Transverse colon (tissue), 4 donors: ENCODE results near the gene PARVA. TPM values are rescaled to one million over a fixed set of nuclear protein-coding genes. Genes with fewer than 3 reads are reported as not detected.

Experiments used
- DNase-seq: peaks from one replicate; pipeline ENCODE4 v3.0.0-alpha.2; 2019
- H3K27ac ChIP-seq, 4 donors: fragments of 200-600 bp; sonication (generic); 2 replicates each; pipeline ENCODE4 v1.5.1; 2016 to 2018; ENCODE audit warnings: inconsistent platforms in 4 of 4
- H3K27me3 ChIP-seq: fragments of 200-600 bp; sonication (generic); 2 replicates; pipeline ENCODE4 v1.5.1; 2017; ENCODE audit warnings: inconsistent platforms
- H3K36me3 ChIP-seq, 4 donors: fragments of 200-600 bp; sonication (generic); 2 replicates each; pipeline ENCODE4 v1.5.1; 2017 to 2019; ENCODE audit warnings: inconsistent platforms in 4 of 4
- H3K4me1 ChIP-seq, 4 donors: fragments of 200-600 bp; sonication (generic); 2 replicates each; pipeline ENCODE4 v1.5.1; 2017 to 2020; ENCODE audit warnings: inconsistent platforms in 4 of 4
- H3K4me3 ChIP-seq, 4 donors: fragments of 200-600 bp; sonication (generic); 1 replicate in 1 of 4; 2 replicates in 3 of 4; pipeline versions ENCODE4 v1.5.1 to v1.6.1; 2017 to 2019; ENCODE audit warnings: inconsistent platforms in 4 of 4
- H3K9me3 ChIP-seq, 2 donors: fragments of 200-600 bp; sonication (generic); 2 replicates each; pipeline ENCODE4 v1.5.1; 2017 to 2019; ENCODE audit warnings: inconsistent platforms in 2 of 2
- EP300 ChIP-seq: sonication (generic); formaldehyde crosslinking; IDR thresholded peaks from one replicate; pipeline ENCODE4 v1.6.1; 2017; ENCODE audit warnings: antibody characterized with exemption, low read depth
- POLR2A ChIP-seq: fragments of 450-650 bp; IDR thresholded peaks from one replicate; pipeline ENCODE4 v1.6.1; 2016; ENCODE audit warnings: antibody characterized with exemption, mild to moderate bottlenecking, moderate library complexity
- POLR2AphosphoS5 ChIP-seq, 3 donors: sonication (generic); formaldehyde crosslinking; IDR thresholded peaks; one replicate each; pipeline ENCODE4 v1.6.1; 2016; ENCODE audit warnings: antibody characterized with exemption in 3 of 3
- WGBS, 2 donors: methylation state at CpG; one replicate each; pipeline ENCODE4 v1.1.5; 2018; ENCODE audit warnings: low coverage in 1 of 2; 5-methylcytosine and 5-hydroxymethylcytosine counted together
- in situ Hi-C, 4 donors: fragments of 200-750 bp; cut with MboI; loops; one replicate each; pipeline versions ENCODE4 v1.15.0 to v1.15.1; 2017; ENCODE audit warnings: low sequenced_read_pairs in 3 of 4, low pct_ligation_motif_present in 1 of 4, low pct_unique_long_range_greater_than_20kb in 1 of 4
- intact Hi-C: fragments of 100-400 bp; cut with DNase I; formaldehyde crosslinking; loops from one replicate; pipeline ENCODE4 v1.15.1; 2023; ENCODE audit warnings: low total_unique reads
- total RNA-seq, 4 donors: library from RNA; depleted of rRNA; stranded (reverse); fragments of >200 nt; gene quantifications; one replicate each; pipeline ENCODE4 v1.1.0, GENCODE V29; 2016
- TF ChIP-seq, protein P1 (sequence below), 5 experiments: fragments of 200-600 bp in 3 of 5; fragments of 450-650 bp in 2 of 5; sonication (generic) in 3 of 5; IDR thresholded peaks; 1 replicate in 2 of 5; 2 replicates in 3 of 5; pipeline ENCODE4 v1.5.1; 2016 to 2017; ENCODE audit warnings: antibody characterized with exemption in 5 of 5, inconsistent platforms in 3 of 5, mild to moderate bottlenecking in 2 of 5, moderate library complexity in 1 of 5

The PARVA gene
- total RNA-seq, 4 donors from 2014 or later = 34.3 to 82.0 (median 45.1) TPM

DNA sequence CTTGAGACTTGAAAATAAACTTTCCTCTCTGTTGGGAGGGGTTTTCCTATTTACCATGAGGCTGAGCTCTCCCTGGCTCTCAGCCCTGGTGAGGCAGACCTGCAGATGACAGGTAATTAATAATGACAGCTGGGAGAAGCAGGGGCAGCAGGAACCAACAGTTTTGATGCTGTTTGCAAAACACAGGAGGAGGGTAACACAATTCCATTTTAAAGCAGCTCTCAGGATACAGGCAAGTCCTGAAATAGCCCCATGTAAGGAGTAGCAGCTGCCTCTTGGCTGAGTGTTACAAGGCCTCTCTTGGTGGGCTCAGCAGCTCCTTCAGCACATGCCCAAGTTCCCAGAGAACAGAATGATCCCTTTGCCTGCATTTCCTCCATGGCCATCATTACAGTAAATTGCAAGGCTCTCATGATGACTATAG is 13.3 kb downstream of the PARVA start:
- intact Hi-C loops = no loop called here
- in situ Hi-C loops = no loop called here
- TF ChIP-seq POLR2AphosphoS5 (IDR thresholded peaks at IDR 0.05) (peak in 2 of 3 donors; percentile 18 to 42), EP300 (peak; percentile 93), POLR2A (no peak)

DNA sequence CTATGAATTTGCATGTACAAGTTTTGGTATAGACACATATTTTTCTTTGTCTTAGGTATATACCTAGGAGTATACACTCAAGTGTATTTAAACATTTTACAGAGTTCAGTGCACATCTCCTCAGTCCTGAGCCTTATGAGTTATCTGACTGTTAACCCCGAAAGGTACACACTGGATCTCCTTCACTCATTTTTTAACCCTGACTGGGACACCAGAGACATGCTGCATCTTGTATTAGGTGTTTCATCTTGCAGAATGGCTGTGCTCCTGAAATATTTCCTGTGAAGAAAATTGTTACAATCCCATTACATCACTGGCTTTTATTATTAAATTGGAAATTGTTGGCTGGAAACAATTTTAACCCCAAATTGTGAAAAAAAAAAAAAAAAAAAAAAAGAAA is 15.3 kb downstream of the PARVA start:
- no peaks in the 10 kb centered on the region for H3K36me3 ChIP-seq
- WGBS, 2 donors = 86 to 89% methylated on average over 1 of the region's 1 CpG
- peak overlapping the region; percentile 76 to 99 (median 98) for H3K27ac ChIP-seq
- peaks cover 11 to 46% (median 31%) of the 10 kb centered on the region in 4 donors for H3K4me1 ChIP-seq
- H3K4me3 ChIP-seq = no peak overlapping the region
- TF ChIP-seq POLR2AphosphoS5 (IDR thresholded peaks at IDR 0.05) (no peak), POLR2A (no peak), EP300 (no peak)
- TF ChIP-seq, protein P1, sequence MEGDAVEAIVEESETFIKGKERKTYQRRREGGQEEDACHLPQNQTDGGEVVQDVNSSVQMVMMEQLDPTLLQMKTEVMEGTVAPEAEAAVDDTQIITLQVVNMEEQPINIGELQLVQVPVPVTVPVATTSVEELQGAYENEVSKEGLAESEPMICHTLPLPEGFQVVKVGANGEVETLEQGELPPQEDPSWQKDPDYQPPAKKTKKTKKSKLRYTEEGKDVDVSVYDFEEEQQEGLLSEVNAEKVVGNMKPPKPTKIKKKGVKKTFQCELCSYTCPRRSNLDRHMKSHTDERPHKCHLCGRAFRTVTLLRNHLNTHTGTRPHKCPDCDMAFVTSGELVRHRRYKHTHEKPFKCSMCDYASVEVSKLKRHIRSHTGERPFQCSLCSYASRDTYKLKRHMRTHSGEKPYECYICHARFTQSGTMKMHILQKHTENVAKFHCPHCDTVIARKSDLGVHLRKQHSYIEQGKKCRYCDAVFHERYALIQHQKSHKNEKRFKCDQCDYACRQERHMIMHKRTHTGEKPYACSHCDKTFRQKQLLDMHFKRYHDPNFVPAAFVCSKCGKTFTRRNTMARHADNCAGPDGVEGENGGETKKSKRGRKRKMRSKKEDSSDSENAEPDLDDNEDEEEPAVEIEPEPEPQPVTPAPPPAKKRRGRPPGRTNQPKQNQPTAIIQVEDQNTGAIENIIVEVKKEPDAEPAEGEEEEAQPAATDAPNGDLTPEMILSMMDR (IDR thresholded peaks at IDR 0.05) = no peak
- in situ Hi-C loops = no loop called here
- peaks cover 0 to 3% of the 10 kb centered on the region in 2 donors for H3K9me3 ChIP-seq
- no peak for DNase-seq
- no peaks in the 10 kb centered on the region for H3K27me3 ChIP-seq
- intact Hi-C loops = no loop called here

More for the DNA sequence above, 13.3 kb downstream of the PARVA start:
- no peak overlapping the region for H3K4me3 ChIP-seq
- H3K36me3 ChIP-seq = no peaks in the 10 kb centered on the region
- peaks cover 11 to 58% (median 34%) of the 10 kb centered on the region in 4 donors for H3K4me1 ChIP-seq
- H3K27me3 ChIP-seq = no peaks in the 10 kb centered on the region
- H3K27ac ChIP-seq = peak overlapping the region; percentile 76 to 99 (median 98)
- no peak for DNase-seq
- peaks cover 0 to 3% of the 10 kb centered on the region in 2 donors for H3K9me3 ChIP-seq

DNA sequence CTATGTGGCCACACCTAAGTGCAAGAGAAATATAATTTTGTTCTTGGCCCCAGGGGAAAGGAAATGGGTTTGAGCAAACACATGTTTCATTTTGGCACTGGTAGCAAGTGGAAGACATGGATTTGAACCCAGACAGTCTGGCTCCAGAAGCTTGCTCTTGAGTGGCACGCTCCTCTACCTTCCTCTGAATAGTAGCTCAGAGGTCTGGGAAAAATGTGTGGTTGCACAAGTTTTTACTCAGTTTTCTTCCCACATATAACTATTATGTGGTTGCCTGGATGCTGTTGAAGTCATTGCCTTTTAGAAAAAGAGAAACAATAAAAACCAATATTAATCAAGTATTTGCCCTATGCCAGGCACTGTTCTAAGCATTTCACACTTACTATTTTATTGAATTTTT is 16.3 kb downstream of the PARVA start:
- WGBS, 2 donors = 92% methylated on average over 1 of the region's 1 CpG; no CpG with 5 or more reads in 1 of the 2 donors
- no peak for DNase-seq
- H3K4me1 ChIP-seq = peaks cover 11 to 37% (median 29%) of the 10 kb centered on the region in 4 donors
- no peaks in the 10 kb centered on the region for H3K36me3 ChIP-seq
- H3K27me3 ChIP-seq = no peaks in the 10 kb centered on the region
- H3K4me3 ChIP-seq = no peak overlapping the region
- TF ChIP-seq POLR2A = no peak
- TF ChIP-seq POLR2AphosphoS5 (IDR thresholded peaks at IDR 0.05) = no peak
- TF ChIP-seq, protein P1 (IDR thresholded peaks at IDR 0.05) = no peak
- intact Hi-C loops (no loop called here), in situ Hi-C loops (no loop called here)
- H3K27ac ChIP-seq = peak overlapping the region; percentile 76 to 99 (median 98)
- peaks cover 0 to 3% of the 10 kb centered on the region in 2 donors for H3K9me3 ChIP-seq

DNA sequence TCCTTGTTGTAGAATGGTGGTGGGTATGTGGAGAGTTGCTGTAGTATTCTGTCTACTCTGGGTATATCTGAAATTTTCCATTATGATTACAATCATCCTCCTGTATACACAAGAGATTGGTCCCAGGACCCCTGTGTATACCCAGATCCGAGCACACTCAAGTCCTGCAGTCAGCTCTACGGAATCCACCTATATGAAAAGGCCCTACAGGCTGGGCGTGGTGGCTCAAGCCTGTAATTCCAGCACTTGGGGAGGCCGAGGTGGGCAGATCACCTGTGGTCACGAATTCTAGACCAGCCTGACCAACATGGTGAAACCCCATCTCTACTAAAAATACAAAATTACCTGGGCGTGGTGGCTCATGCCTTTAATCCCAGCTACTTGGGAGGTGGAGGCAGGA is 17.2 kb downstream of the PARVA start:
- H3K27ac ChIP-seq = peak overlapping the region; percentile 71 to 99 (median 86)
- H3K4me1 ChIP-seq = peaks cover 11 to 28% (median 24%) of the 10 kb centered on the region in 4 donors
- H3K4me3 ChIP-seq = no peak overlapping the region
- no peaks in the 10 kb centered on the region for H3K27me3 ChIP-seq
- WGBS, 2 donors = 80 to 90% methylated on average over 5 to 6 of the region's 6 CpGs
- in situ Hi-C loops = no loop called here
- intact Hi-C loops = no loop called here
- peaks cover 0 to 3% of the 10 kb centered on the region in 2 donors for H3K9me3 ChIP-seq
- no peak for DNase-seq
- no peaks in the 10 kb centered on the region for H3K36me3 ChIP-seq
- TF ChIP-seq POLR2AphosphoS5 (IDR thresholded peaks at IDR 0.05) (no peak), EP300 (no peak), POLR2A (no peak)
- TF ChIP-seq, protein P1 (IDR thresholded peaks at IDR 0.05) = no peak

DNA sequence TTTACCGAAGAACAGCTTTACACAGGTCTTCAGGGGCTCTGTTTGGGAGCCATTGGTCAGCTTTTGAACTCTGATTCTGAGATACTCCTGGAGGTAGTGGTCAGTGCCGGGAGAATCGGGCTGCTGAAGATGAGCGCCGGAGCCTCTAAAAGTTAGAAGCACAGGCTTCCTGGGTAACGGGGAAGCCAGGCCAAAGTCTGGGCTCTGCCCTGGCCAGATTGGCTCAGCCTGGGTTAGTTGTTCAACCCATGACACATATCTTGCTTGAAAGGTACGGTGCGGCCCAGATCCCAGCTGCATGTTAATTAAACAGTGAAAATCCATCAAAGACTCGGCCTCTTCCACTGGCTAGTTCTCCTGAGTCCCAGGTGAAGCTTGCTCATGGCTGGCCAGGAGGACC is 18.0 kb downstream of the PARVA start:
- Histone ChIP-seq H3K9me3 (peaks cover 0 to 3% of the 10 kb centered on the region in 2 donors), H3K4me1 (peaks cover 11 to 21% (median 18%) of the 10 kb centered on the region in 4 donors), H3K4me3 (no peak overlapping the region), H3K27me3 (no peaks in the 10 kb centered on the region), H3K36me3 (no peaks in the 10 kb centered on the region), H3K27ac (peak overlapping the region; percentile 22 to 99 (median 84))
- WGBS, 2 donors = 87% methylated on average over 9 of the region's 9 CpGs; no CpG with 5 or more reads in 1 of the 2 donors
- TF ChIP-seq, protein P1 (IDR thresholded peaks at IDR 0.05) = no peak
- TF ChIP-seq POLR2A (no peak), EP300 (no peak)
- in situ Hi-C loops = no loop called here
- DNase-seq = no peak
- intact Hi-C loops = loop anchor here (5.0 kb wide), 1 partner anchor 282 kb away; no protein-coding TSS in a partner anchor
